Muscle of leg (tissue), 11 donors: ENCODE data around the gene TMEM135. TPM values are rescaled to one million over a fixed set of nuclear protein-coding genes. Genes with fewer than 3 reads are reported as not detected.
A peak's percentile ranks its signal among the peaks of the same experiment; 100 is the strongest.

Experiments used
- DNase-seq: peaks from one replicate; pipeline ENCODE4 v3.0.0; 2013
- H3K27ac ChIP-seq: one replicate; pipeline ENCODE4 v1.5.1; 2013; ENCODE audit warnings: mild to moderate bottlenecking, low read length, control low read depth
- H3K27me3 ChIP-seq: one replicate; pipeline ENCODE4 v1.6.1; 2013; ENCODE audit warnings: low read length; ENCODE audit not compliant: control insufficient read depth, insufficient read depth
- H3K36me3 ChIP-seq: one replicate; pipeline ENCODE4 v1.6.1; 2013; ENCODE audit warnings: low read length; ENCODE audit not compliant: control insufficient read depth, insufficient read depth
- H3K4me1 ChIP-seq: one replicate; pipeline ENCODE4 v1.6.1; 2013; ENCODE audit warnings: low read length; ENCODE audit not compliant: control insufficient read depth, insufficient read depth
- H3K4me3 ChIP-seq: one replicate; pipeline ENCODE4 v1.5.1; 2013; ENCODE audit warnings: low read length, control low read depth
- H3K9me3 ChIP-seq: replicated peaks from 2 replicates; pipeline ENCODE4 v1.6.1; 2013; ENCODE audit warnings: low read depth, low read length; ENCODE audit not compliant: control insufficient read depth
- WGBS: methylation state at CpG from one replicate; pipeline ENCODE4 v1.1.5; 2013; ENCODE audit warnings: missing lambda C conversion rate; ENCODE audit not compliant: insufficient coverage; 5-methylcytosine and 5-hydroxymethylcytosine counted together
- polyA plus RNA-seq, 8 donors: library from polyadenylated mRNA; unstranded; fragments of 120-200 nt; gene quantifications; one replicate each; pipeline versions ENCODE4 v1.2.1 to v1.2.3, GENCODE V29; 2013; ENCODE audit warnings: inconsistent platforms in 1 of 8, low replicate concordance in 1 of 8; ENCODE audit not compliant: insufficient read length in 8 of 8, insufficient read depth in 1 of 8
- total RNA-seq: library from RNA; stranded (reverse); fragments of 120-200 nt; gene quantifications from one replicate; pipeline ENCODE4 v1.2.4, GENCODE V29; 2013

The TMEM135 gene
- total and polyA plus RNA-seq, 9 donors, result 10.5 to 21.1 (median 14.9) TPM

GRCh38 chr11:87306262-87306851 lies 268.6 kb downstream of the TMEM135 start:
- H3K4me3 ChIP-seq, result no peak overlapping the region
- no CpG with 5 or more reads among the region's 1 CpG for WGBS
- no peak overlapping the region for H3K27ac ChIP-seq
- no peaks in the 10 kb centered on the region for H3K9me3 ChIP-seq
- DNase-seq, result no peak
- no peaks in the 10 kb centered on the region for H3K36me3 ChIP-seq
- peaks cover under 1% of the 10 kb centered on the region for H3K4me1 ChIP-seq
- no peaks in the 10 kb centered on the region for H3K27me3 ChIP-seq

GRCh38 chr11:87307101-87307500 lies 269.4 kb downstream of the TMEM135 start:
- H3K9me3 ChIP-seq, result no peaks in the 10 kb centered on the region
- H3K27me3 ChIP-seq, result no peaks in the 10 kb centered on the region
- H3K4me3 ChIP-seq, result no peak overlapping the region
- no peak for DNase-seq
- H3K4me1 ChIP-seq, result no peaks in the 10 kb centered on the region
- H3K27ac ChIP-seq, result no peak overlapping the region
- H3K36me3 ChIP-seq, result no peaks in the 10 kb centered on the region
- no CpG with 5 or more reads among the region's 1 CpG for WGBS

GRCh38 chr11:87315229-87315628 lies 277.5 kb downstream of the TMEM135 start:
- WGBS, result no CpG with 5 or more reads among the region's 2 CpGs

GRCh38 chr11:87316491-87316890 lies 278.8 kb downstream of the TMEM135 start:
- no peak overlapping the region for H3K27ac ChIP-seq
- H3K9me3 ChIP-seq, result no peaks in the 10 kb centered on the region
- H3K4me3 ChIP-seq, result no peak overlapping the region
- peaks cover 3% of the 10 kb centered on the region for H3K36me3 ChIP-seq
- no peak for DNase-seq
- no peaks in the 10 kb centered on the region for H3K27me3 ChIP-seq
- no peaks in the 10 kb centered on the region for H3K4me1 ChIP-seq

More at GRCh38 chr11:87315229-87315628, 277.5 kb downstream of the TMEM135 start:
- H3K4me1 ChIP-seq, result no peaks in the 10 kb centered on the region
- H3K36me3 ChIP-seq, result peaks cover 3% of the 10 kb centered on the region
- no peaks in the 10 kb centered on the region for H3K9me3 ChIP-seq
- no peak for DNase-seq
- no peaks in the 10 kb centered on the region for H3K27me3 ChIP-seq
- no peak overlapping the region for H3K27ac ChIP-seq
- H3K4me3 ChIP-seq, result no peak overlapping the region

GRCh38 chr11:87317441-87317840 lies 279.7 kb downstream of the TMEM135 start:
- Histone ChIP-seq H3K4me1 (no peaks in the 10 kb centered on the region), H3K27me3 (no peaks in the 10 kb centered on the region), H3K27ac (no peak overlapping the region), H3K4me3 (no peak overlapping the region), H3K36me3 (peaks cover 6% of the 10 kb centered on the region), H3K9me3 (no peaks in the 10 kb centered on the region)
- WGBS, result no CpG with 5 or more reads among the region's 2 CpGs
- no peak for DNase-seq

- H3K4me3 ChIP-seq, result no peak overlapping the region
- no peaks in the 10 kb centered on the region for H3K9me3 ChIP-seq
- H3K36me3 ChIP-seq, result peaks cover 6% of the 10 kb centered on the region
- no peaks in the 10 kb centered on the region for H3K27me3 ChIP-seq
- peak; percentile 62 for DNase-seq
- no peak overlapping the region for H3K27ac ChIP-seq
- H3K4me1 ChIP-seq, result no peaks in the 10 kb centered on the region
These were observed 282.4 kb downstream of the TMEM135 start for GRCh38 chr11:87320123-87320522.

GRCh38 chr11:87322568-87322967 lies 284.8 kb downstream of the TMEM135 start:
- Histone ChIP-seq H3K4me1 (peaks cover 4% of the 10 kb centered on the region), H3K9me3 (no peaks in the 10 kb centered on the region), H3K4me3 (no peak overlapping the region), H3K36me3 (peaks cover 6% of the 10 kb centered on the region), H3K27me3 (no peaks in the 10 kb centered on the region), H3K27ac (peak overlapping the region; percentile 1)
- peak; percentile 53 for DNase-seq
- no CpG with 5 or more reads among the region's 1 CpG for WGBS

GRCh38 chr11:87323899-87324298 lies 286.2 kb downstream of the TMEM135 start:
- DNase-seq, result no peak
- no CpG with 5 or more reads among the region's 5 CpGs for WGBS
- Histone ChIP-seq H3K27me3 (no peaks in the 10 kb centered on the region), H3K36me3 (peaks cover 5% of the 10 kb centered on the region), H3K27ac (no peak overlapping the region), H3K4me3 (no peak overlapping the region), H3K4me1 (peaks cover 4% of the 10 kb centered on the region), H3K9me3 (no peaks in the 10 kb centered on the region)

GRCh38 chr11:87324817-87325489 lies 287.2 kb downstream of the TMEM135 start:
- no peaks in the 10 kb centered on the region for H3K27me3 ChIP-seq

GRCh38 chr11:87325490-87325872 lies 287.7 kb downstream of the TMEM135 start:
- WGBS, result no CpG with 5 or more reads among the region's 3 CpGs

More at GRCh38 chr11:87324817-87325489, 287.2 kb downstream of the TMEM135 start:
- H3K9me3 ChIP-seq, result no peaks in the 10 kb centered on the region
- no peak overlapping the region for H3K4me3 ChIP-seq
- DNase-seq, result no peak
- H3K4me1 ChIP-seq, result peaks cover 9% of the 10 kb centered on the region
- H3K27ac ChIP-seq, result no peak overlapping the region
- peaks cover 3% of the 10 kb centered on the region for H3K36me3 ChIP-seq

More at GRCh38 chr11:87325490-87325872, 287.7 kb downstream of the TMEM135 start:
- peaks cover 12% of the 10 kb centered on the region for H3K4me1 ChIP-seq
- H3K4me3 ChIP-seq, result no peak overlapping the region
- no peaks in the 10 kb centered on the region for H3K27me3 ChIP-seq
- no peak for DNase-seq
- no peak overlapping the region for H3K27ac ChIP-seq
- H3K9me3 ChIP-seq, result no peaks in the 10 kb centered on the region
- peaks cover 3% of the 10 kb centered on the region for H3K36me3 ChIP-seq
